ENCODE measurements around the gene CAMTA1.

GRCh38 chr1:7783178-7783711 is 998.0 kb downstream of the CAMTA1 start:
- TF ChIP-seq, protein P1, sequence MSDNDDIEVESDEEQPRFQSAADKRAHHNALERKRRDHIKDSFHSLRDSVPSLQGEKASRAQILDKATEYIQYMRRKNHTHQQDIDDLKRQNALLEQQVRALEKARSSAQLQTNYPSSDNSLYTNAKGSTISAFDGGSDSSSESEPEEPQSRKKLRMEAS (IDR thresholded peaks at IDR 0.05) = no peak
- TF ChIP-seq CTCF (IDR thresholded peaks at IDR 0.05 in 2 of 3, conservative IDR thresholded peaks at IDR 0.05 in 1 of 3; ENCODE audit: borderline replicate concordance in 1 of 3, insufficient read depth in 1 of 3, low read depth in 2 of 3, low read length in 2 of 3) (no peak), POLR2AphosphoS5 (IDR thresholded peaks at IDR 0.05; ENCODE audit: low read depth, low read length) (no peak), RAD21 (IDR thresholded peaks at IDR 0.05; ENCODE audit: low read depth) (no peak), CEBPB (IDR thresholded peaks at IDR 0.05; ENCODE audit: low read depth) (no peak), JUND (IDR thresholded peaks at IDR 0.05) (no peak), EZH2 (IDR thresholded peaks at IDR 0.05) (no peak), ZNF274 (IDR thresholded peaks at IDR 0.05; ENCODE audit: low read depth, low read length) (no peak), POLR2A (IDR thresholded peaks at IDR 0.05; ENCODE audit: borderline replicate concordance, extremely low read depth, insufficient read depth, insufficient read length) (no peak)
- TF ChIP-seq, protein P2, sequence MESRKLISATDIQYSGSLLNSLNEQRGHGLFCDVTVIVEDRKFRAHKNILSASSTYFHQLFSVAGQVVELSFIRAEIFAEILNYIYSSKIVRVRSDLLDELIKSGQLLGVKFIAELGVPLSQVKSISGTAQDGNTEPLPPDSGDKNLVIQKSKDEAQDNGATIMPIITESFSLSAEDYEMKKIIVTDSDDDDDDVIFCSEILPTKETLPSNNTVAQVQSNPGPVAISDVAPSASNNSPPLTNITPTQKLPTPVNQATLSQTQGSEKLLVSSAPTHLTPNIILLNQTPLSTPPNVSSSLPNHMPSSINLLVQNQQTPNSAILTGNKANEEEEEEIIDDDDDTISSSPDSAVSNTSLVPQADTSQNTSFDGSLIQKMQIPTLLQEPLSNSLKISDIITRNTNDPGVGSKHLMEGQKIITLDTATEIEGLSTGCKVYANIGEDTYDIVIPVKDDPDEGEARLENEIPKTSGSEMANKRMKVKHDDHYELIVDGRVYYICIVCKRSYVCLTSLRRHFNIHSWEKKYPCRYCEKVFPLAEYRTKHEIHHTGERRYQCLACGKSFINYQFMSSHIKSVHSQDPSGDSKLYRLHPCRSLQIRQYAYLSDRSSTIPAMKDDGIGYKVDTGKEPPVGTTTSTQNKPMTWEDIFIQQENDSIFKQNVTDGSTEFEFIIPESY (IDR thresholded peaks at IDR 0.05; ENCODE audit: extremely low read depth, insufficient replicate concordance, low read length) = no peak

Measured in HCT116 (cell line).